ENCODE results near the gene TUSC2. TPM values are rescaled to one million over a fixed set of nuclear protein-coding genes. Genes with fewer than 3 reads are reported as not detected.

TUSC2 gene
- total RNA-seq, 1 experiment from 2014 or later = 33.5 TPM

DNA sequence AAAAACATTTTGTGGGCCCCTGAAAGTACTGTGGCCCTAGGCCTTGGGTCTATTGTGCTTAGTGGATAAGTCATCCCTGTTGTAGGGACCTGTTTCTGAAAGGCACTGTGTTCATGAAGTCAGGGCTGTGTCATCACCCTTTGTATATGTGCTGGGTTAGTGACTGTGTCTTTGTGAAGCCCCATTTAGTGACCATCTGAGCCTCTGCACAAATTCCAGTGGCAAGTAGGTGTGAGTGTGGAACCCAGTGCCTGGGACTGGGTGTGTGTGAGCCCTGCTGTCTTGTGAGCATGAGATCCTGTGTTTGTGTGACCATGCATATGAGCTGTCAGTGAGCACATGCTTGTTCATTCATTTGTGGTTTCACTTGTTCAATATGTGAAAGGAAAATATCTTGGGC, 23.4 kb downstream of the TUSC2 start:
- no peak overlapping the region for H4K8ac ChIP-seq (replicated peaks; ENCODE audit: insufficient read length, low read depth, low read length)
- H3K4me1 ChIP-seq (ENCODE audit: insufficient read depth, low read length) = no peaks in the 10 kb centered on the region
- no peak for DNase-seq
- H3K36me3 Mint-ChIP-seq (ENCODE audit: insufficient read depth in 1 of 3, low read depth in 3 of 3) = peaks cover 2 to 9% (median 3%) of the 10 kb centered on the region in 3 experiments
- no peak overlapping the region for H2BK12ac ChIP-seq (ENCODE audit: insufficient read length, low read depth, low read length)
- H3K18ac ChIP-seq (ENCODE audit: insufficient read length, low read depth, low read length) = no peak overlapping the region
- peaks cover 30 to 36% of the 10 kb centered on the region in 2 experiments for H3K9me3 Mint-ChIP-seq
- H3K27me3 ChIP-seq (ENCODE audit: insufficient read depth, low read length) = no peaks in the 10 kb centered on the region
- H4K5ac ChIP-seq (ENCODE audit: insufficient read length, low read depth, low read length) = no peak overlapping the region
- no peak overlapping the region for H3K9ac ChIP-seq (ENCODE audit: extremely low read depth, insufficient read length, low read length)
- H3K4me2 ChIP-seq (ENCODE audit: insufficient read depth, insufficient read length, low read length) = no peak overlapping the region
- 0 out of 2 replicates have a peak overlapping the region, but pooled peaks have one; percentile 1 for H2BK15ac ChIP-seq (ENCODE audit: low read depth, low read length)
- no peak overlapping the region for H2AK5ac ChIP-seq (ENCODE audit: insufficient read length, low read length)
- H3T11ph ChIP-seq (ENCODE audit: low read length) = no peak overlapping the region
- H3K79me1 ChIP-seq (ENCODE audit: insufficient read depth, low read depth, low read length, poor library complexity, severe bottlenecking) = no peaks in the 10 kb centered on the region
- no peak overlapping the region for H4K91ac ChIP-seq (ENCODE audit: insufficient read length, low read depth, low read length)
- no peak overlapping the region for H3K56ac ChIP-seq (ENCODE audit: insufficient read length, low read depth, low read length)
- H2AFZ ChIP-seq (ENCODE audit: low read length) = no peak overlapping the region
- H3K23ac ChIP-seq (ENCODE audit: insufficient read length, low read depth, low read length) = no peak overlapping the region
- no peak overlapping the region for H2BK5ac ChIP-seq (ENCODE audit: insufficient read length, low read length)
- no peak overlapping the region for H2BK20ac ChIP-seq (ENCODE audit: low read depth, low read length, poor library complexity, severe bottlenecking)
- no peak overlapping the region for H3K4ac ChIP-seq (ENCODE audit: low read depth, low read length)
- H3K27me3 Mint-ChIP-seq (ENCODE audit: low read depth) = peaks cover 6% of the 10 kb centered on the region
- no peaks in the 10 kb centered on the region for H3K79me2 ChIP-seq (ENCODE audit: insufficient read depth, low read length)
- H3K4me3 Mint-ChIP-seq = no peak overlapping the region
- H4K20me1 ChIP-seq (ENCODE audit: control insufficient read depth, insufficient read depth, insufficient read length) = no peaks in the 10 kb centered on the region
- peaks cover 19 to 22% of the 10 kb centered on the region in 2 experiments for H3K4me1 Mint-ChIP-seq
- H3K9me3 ChIP-seq (ENCODE audit: control insufficient read depth, low read depth, low read length) = no peaks in the 10 kb centered on the region
- no peak overlapping the region for H2BK120ac ChIP-seq (ENCODE audit: low read depth, low read length, poor library complexity, severe bottlenecking)
- TF ChIP-seq, protein P1, sequence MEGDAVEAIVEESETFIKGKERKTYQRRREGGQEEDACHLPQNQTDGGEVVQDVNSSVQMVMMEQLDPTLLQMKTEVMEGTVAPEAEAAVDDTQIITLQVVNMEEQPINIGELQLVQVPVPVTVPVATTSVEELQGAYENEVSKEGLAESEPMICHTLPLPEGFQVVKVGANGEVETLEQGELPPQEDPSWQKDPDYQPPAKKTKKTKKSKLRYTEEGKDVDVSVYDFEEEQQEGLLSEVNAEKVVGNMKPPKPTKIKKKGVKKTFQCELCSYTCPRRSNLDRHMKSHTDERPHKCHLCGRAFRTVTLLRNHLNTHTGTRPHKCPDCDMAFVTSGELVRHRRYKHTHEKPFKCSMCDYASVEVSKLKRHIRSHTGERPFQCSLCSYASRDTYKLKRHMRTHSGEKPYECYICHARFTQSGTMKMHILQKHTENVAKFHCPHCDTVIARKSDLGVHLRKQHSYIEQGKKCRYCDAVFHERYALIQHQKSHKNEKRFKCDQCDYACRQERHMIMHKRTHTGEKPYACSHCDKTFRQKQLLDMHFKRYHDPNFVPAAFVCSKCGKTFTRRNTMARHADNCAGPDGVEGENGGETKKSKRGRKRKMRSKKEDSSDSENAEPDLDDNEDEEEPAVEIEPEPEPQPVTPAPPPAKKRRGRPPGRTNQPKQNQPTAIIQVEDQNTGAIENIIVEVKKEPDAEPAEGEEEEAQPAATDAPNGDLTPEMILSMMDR (conservative IDR thresholded peaks at IDR 0.05) = no peak
- H3K14ac ChIP-seq (ENCODE audit: insufficient read depth, low read length) = no peak overlapping the region
- no peak overlapping the region for H3K27ac ChIP-seq (ENCODE audit: insufficient read length, low read depth, low read length)
- no peaks in the 10 kb centered on the region for H3K23me2 ChIP-seq (ENCODE audit: insufficient read length, low read depth, low read length, poor library complexity, severe bottlenecking)
- H3K27ac Mint-ChIP-seq = no peak overlapping the region

All from H9 (cell line).